Thoracic aorta (tissue), 2 donors: ENCODE measurements around the gene THRB. TPM values are rescaled to one million over a fixed set of nuclear protein-coding genes. Genes with fewer than 3 reads are reported as not detected.

Source experiments
- ATAC-seq: fragments of 150-250 bp; one replicate; pipeline ENCODE4 v1.8.0; 2017; ENCODE audit warnings: low read depth; ENCODE audit not compliant: insufficient number of reproducible peaks, low FRiP score
- DNase-seq: peaks from one replicate; pipeline ENCODE4 v3.0.0-alpha.2; 2020; ENCODE audit warnings: low spot score
- H3K27ac ChIP-seq, 2 donors: fragments of 200-600 bp; sonication (generic); 1 replicate in 1 of 2; 2 replicates in 1 of 2; pipeline ENCODE4 v1.5.1; 2016; ENCODE audit warnings: mild to moderate bottlenecking in 2 of 2, moderate library complexity in 2 of 2
- H3K27me3 ChIP-seq: fragments of 200-600 bp; sonication (generic); replicated peaks from 2 replicates; pipeline ENCODE4 v1.6.0; 2016; ENCODE audit warnings: mild to moderate bottlenecking; ENCODE audit not compliant: insufficient read depth
- H3K36me3 ChIP-seq: fragments of 200-600 bp; sonication (generic); one replicate; pipeline ENCODE4 v1.5.1; 2016
- H3K4me1 ChIP-seq, 2 donors: fragments of 200-600 bp; sonication (generic); 1 replicate in 1 of 2; 2 replicates in 1 of 2; pipeline versions ENCODE4 v1.5.1 to v1.6.0; 2016; ENCODE audit warnings: low read depth in 2 of 2, mild to moderate bottlenecking in 1 of 2; ENCODE audit not compliant: control insufficient read depth in 1 of 2
- H3K4me3 ChIP-seq: fragments of 200-600 bp; sonication (generic); 2 replicates; pipeline ENCODE4 v1.5.1; 2016; ENCODE audit warnings: mild to moderate bottlenecking
- H3K9me3 ChIP-seq: fragments of 200-600 bp; sonication (generic); 2 replicates; pipeline ENCODE4 v1.5.1; 2016
- total RNA-seq, 2 donors: library from RNA; depleted of rRNA; stranded (reverse); fragments of >200 nt; gene quantifications; one replicate each; pipeline versions ENCODE4 v1.1.0 to v1.2.3, GENCODE V29; 2016
- TF ChIP-seq, protein P1 (sequence below): fragments of 200-600 bp; sonication (generic); IDR thresholded peaks from one replicate; pipeline ENCODE4 v1.5.1; 2019; ENCODE audit warnings: antibody characterized with exemption

THRB gene
- total RNA-seq, 2 donors from 2014 or later = 40.3 to 65.6 TPM

- H3K27ac ChIP-seq = no peak overlapping the region
- ATAC-seq = no peak
- TF ChIP-seq, protein P1, sequence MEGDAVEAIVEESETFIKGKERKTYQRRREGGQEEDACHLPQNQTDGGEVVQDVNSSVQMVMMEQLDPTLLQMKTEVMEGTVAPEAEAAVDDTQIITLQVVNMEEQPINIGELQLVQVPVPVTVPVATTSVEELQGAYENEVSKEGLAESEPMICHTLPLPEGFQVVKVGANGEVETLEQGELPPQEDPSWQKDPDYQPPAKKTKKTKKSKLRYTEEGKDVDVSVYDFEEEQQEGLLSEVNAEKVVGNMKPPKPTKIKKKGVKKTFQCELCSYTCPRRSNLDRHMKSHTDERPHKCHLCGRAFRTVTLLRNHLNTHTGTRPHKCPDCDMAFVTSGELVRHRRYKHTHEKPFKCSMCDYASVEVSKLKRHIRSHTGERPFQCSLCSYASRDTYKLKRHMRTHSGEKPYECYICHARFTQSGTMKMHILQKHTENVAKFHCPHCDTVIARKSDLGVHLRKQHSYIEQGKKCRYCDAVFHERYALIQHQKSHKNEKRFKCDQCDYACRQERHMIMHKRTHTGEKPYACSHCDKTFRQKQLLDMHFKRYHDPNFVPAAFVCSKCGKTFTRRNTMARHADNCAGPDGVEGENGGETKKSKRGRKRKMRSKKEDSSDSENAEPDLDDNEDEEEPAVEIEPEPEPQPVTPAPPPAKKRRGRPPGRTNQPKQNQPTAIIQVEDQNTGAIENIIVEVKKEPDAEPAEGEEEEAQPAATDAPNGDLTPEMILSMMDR = no peak
- H3K27me3 ChIP-seq = no peaks in the 10 kb centered on the region
- no peaks in the 10 kb centered on the region for H3K36me3 ChIP-seq
- H3K9me3 ChIP-seq = no peaks in the 10 kb centered on the region
- DNase-seq = no peak
- peaks cover 22 to 50% of the 10 kb centered on the region in 2 donors for H3K4me1 ChIP-seq
- no peak overlapping the region for H3K4me3 ChIP-seq
Observed at GRCh38 chr3:24410860-24411259, 83.8 kb downstream of the THRB start.

DNA sequence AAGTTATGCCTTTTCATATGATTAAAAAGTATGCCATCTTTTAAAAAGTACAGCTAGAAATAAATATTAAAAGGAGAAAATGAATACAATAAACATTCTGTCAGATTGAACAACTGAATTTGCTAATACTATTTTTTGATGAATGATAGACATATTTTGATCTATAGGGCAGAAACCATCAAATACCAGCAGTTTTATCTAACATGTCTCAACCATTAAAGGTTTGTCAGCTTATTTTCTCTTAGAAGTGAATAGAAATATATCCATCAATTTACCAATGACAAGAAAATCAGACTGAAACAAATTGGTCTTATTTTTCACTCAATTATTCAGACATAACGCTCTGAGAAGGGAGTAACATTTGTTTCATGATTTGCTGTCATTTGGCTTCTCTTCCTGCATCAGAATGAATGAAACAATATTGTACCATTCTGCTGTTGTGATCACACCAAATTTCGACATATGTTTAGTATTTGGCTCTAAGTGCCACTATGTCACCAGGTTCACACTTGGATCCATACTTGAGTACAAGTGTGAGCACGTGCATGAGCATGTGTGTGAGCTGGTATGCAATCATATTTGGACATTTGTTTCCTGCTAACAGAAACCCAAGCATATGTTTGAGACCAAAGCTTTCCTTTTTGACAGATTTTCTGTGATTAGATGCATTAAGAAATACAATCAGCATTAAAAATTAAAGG lies 86.5 kb downstream of the THRB start:
- no peaks in the 10 kb centered on the region for H3K36me3 ChIP-seq
- TF ChIP-seq, protein P1 = no peak
- DNase-seq (no peak), ATAC-seq (no peak)
- H3K4me1 ChIP-seq = peaks cover 14 to 30% of the 10 kb centered on the region in 2 donors
- H3K9me3 ChIP-seq = no peaks in the 10 kb centered on the region
- no peak overlapping the region for H3K4me3 ChIP-seq
- no peak overlapping the region for H3K27ac ChIP-seq
- no peaks in the 10 kb centered on the region for H3K27me3 ChIP-seq

DNA sequence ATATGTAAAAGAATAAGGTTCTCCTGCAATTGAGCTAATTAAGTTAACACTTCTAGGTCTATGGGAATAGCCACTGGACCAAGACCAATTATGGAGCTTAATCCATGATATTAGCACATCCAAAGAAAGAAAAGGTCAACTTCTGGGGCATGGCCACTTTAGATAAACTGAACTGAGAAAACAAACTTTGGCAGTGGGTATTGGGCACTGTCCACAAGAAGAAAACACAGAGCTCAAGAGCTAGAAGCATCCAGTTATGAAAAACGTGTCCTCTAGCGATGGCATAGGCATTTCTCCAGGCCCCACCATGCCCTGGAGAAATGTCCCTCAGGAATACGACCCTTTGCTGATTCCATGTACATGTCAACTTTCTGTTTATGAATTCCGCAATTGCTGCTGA lies 87.8 kb downstream of the THRB start:
- TF ChIP-seq, protein P1 = no peak
- Histone ChIP-seq H3K9me3 (no peaks in the 10 kb centered on the region), H3K4me1 (peaks cover 12 to 29% of the 10 kb centered on the region in 2 donors), H3K27ac (no peak overlapping the region), H3K36me3 (no peaks in the 10 kb centered on the region), H3K4me3 (no peak overlapping the region), H3K27me3 (no peaks in the 10 kb centered on the region)
- DNase-seq = no peak
- no peak for ATAC-seq

DNA sequence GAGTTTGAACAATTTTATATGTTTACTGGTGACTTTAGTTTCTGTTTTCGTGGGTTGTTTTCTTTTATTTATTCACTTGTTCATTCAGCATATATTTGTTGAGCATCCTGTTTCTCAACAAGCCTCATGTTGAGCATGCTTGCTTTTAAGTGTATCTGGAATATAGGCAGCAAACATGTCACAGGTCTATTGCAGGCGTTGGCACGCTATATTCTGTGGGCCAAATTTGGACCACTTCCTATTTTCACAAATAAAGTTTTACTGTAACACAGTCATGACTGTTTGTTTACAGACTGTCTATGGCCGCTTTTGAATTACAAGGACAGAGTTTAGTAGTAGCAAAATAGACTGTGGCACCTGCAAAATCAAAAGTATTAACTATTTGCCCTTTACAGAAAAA lies 89.6 kb downstream of the THRB start:
- Histone ChIP-seq H3K4me3 (no peak overlapping the region), H3K36me3 (no peaks in the 10 kb centered on the region), H3K4me1 (peaks cover 26 to 36% of the 10 kb centered on the region in 2 donors), H3K9me3 (no peaks in the 10 kb centered on the region), H3K27me3 (no peaks in the 10 kb centered on the region), H3K27ac (no peak overlapping the region)
- TF ChIP-seq, protein P1 = no peak
- DNase-seq (no peak), ATAC-seq (no peak)

DNA sequence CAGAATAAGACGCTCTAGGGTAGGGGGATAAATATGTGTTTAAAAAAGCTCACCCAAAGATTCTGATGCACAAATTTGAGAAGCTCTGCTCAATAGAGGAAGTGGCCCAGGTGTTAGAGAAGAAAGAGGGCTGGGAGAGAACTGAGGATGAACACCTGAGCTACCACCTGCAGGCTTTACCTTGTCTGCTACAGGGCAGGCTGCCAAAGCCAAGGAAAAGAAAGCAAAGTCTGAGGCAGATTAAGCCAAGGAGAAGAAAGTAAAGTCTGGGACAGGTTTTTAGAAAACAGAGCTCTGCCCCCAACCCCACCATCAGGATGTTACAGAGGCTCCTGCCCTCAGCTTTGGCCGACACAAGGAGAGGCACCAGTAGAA lies 92.9 kb downstream of the THRB start:
- no peaks in the 10 kb centered on the region for H3K27me3 ChIP-seq
- ATAC-seq = no peak
- no peaks in the 10 kb centered on the region for H3K9me3 ChIP-seq
- H3K27ac ChIP-seq = peak overlapping the region; percentile 19 to 37
- no peak for DNase-seq
- TF ChIP-seq, protein P1 = no peak
- no peaks in the 10 kb centered on the region for H3K36me3 ChIP-seq
- H3K4me3 ChIP-seq = peak overlapping the region; percentile 24
- H3K4me1 ChIP-seq = peaks cover 25 to 40% of the 10 kb centered on the region in 2 donors
